Midbrain (tissue), 1 donor: ENCODE results near the gene FLT3.
A peak's percentile ranks its signal among the peaks of the same experiment; 100 is the strongest.
"Not testable (repeated sequence)": the region's sequence is repeated elsewhere in the genome, so short reads cannot be mapped to it uniquely, and the experiment has no call there.

Experiments used
- DNase-seq: peaks from one replicate; lab custom pipeline; 2025; lab: John Stamatoyannopoulos, UW

Gene FLT3

GRCh38 chr13:28100150-28101121 is at the start of gene FLT3:
Gene FLT3, minus strand, starts transcription at chr13:28100576. Its CDS starts 66 bp downstream, at chr13:28100510.
- DNase-seq = no peak

- DNase-seq = no peak
These were observed 47.1 kb upstream of the FLT3 start for GRCh38 chr13:28147495-28147894.

DNA sequence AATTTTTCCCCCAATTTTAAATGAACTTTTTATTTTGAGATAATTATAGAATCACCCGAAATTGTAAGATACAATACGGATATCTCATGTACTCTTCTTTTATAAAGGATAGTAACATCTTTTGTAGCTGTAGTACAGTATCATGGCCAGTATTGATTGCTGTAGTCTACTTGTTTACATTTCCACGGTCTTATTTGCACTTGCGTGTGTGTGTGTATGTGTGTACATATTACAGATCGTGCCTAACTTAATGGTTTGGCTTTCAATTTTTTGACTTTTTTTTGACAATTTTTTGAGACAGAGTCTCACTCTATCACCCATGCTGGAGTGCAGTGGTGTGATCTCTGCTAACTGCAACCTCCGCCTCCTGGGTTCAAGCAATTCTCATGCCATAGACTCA is 44.7 kb upstream of the FLT3 start:
- no peak for DNase-seq

- DNase-seq = not testable (repeated sequence)
These were observed 41.2 kb upstream of the FLT3 start for GRCh38 chr13:28141542-28141941.

DNA sequence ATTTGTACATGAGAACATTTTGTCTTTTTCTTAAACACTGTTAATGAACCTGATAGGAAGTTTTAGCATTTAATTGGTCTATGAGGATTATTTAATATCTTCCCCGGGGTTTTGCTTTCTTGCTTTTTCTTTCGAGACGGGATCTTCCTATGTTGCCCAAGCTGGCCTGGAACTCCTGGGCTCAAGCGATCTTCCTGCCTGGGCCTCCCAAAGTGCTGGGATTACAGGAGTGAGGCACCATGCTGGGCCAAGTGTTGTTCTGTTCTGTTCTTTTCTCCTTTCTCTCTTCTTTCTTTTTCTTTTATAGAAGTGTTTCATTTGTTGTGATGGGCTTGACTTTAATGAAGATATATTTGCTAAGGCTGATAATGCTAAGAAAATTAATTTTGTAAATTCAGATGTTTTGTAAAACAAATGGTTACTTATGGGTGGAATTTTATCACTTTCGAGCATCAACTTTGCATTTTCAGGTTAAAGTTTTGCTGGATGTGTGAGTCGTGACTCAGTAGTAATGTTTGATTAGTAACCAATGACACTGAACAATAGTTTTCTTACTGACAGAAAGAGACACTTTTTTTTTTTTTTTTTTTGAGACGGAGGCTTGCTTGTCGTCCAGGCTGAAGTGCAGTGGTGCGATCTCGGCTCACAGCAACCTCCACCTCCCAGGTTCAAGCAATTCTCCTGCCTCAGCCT is 40.2 kb upstream of the FLT3 start:
- no peak for DNase-seq

- DNase-seq = peak; percentile 62
These were observed 38.5 kb upstream of the FLT3 start for GRCh38 chr13:28138756-28139470.

DNA sequence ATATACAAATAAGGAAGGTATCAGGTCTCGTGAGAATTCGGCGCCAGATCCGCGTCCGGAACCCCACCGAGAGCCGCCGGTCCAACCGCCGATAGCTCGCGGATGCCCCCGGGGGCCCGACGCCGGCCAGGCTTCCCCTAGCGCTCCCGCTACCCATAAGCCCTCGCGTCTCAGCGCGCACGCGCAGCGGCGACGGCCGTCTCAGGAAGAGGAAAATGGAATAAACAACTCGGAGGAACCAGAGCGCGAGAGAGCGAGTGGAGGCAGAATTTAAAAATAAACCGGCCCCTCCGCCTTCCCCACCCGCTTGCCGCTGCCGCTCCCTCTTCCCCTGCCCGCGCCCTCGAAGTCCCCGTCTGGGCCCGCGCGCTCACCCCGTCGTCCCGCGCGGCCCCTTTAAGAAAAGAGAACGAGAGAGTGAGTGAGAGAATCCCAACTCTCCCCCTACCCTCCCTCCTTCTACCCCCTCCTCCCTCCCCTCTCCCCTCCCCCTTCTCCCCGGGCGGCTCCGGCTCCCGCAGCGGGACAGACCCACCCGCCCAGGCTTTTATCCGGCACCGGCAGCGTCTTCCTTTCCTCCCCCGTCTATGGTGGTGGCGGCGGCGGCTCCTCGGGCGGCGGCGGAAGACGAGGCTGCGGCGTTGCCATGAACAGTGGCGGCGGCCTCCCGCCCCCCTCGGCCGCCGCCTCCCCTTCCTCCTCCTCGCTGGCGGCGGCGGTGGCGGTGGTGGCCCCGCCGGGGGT is 37.8 kb upstream of the FLT3 start, which contains the start of gene PAN3:
TSS of gene PAN3 (plus strand) at position 534 of the 744 bp plus-strand sequence. CDS start at position 647, 113 bp downstream.
- DNase-seq = peak; percentile 92

DNA sequence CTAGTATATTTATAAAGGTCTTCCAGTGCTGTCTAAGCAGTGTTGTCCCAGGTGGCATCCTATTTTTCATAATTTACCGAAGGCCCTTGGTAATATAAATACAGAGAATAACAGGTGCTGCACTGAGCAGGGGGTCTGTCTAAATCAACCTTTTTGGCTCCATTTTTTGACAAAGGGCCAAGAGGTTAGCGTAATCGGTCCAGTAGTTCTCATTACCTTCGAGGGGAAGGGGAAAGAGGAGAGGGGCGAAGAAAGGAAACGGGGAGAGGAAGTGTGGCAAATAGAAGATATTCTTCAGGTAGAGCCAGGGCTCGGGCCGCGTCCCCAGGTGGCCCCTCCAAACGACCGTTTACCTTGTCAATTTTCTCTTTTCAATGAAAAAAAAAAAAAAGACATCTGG is 37.2 kb upstream of the FLT3 start:
- peak; percentile 40 for DNase-seq

DNA sequence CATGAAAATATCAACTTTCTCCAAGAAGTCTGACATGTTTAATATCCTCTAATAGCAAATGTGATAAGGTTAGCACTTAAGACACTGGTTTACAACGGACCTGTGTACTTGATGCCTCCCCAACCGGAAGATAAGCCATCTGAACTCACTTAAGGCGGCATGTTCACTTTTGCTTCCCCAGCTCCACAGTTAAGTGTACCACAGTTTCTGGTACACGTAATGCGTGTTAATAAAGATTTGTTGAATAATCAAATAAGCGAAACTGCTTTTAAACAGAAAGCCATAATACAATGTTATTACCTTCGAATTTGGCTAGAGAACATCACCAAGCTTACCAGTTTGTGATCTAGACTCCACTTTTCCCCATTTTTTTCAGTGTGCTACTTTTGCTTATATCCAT is 36.5 kb upstream of the FLT3 start:
- no peak for DNase-seq

GRCh38 chr13:28131646-28132045 is 31.3 kb upstream of the FLT3 start:
- DNase-seq = no peak

DNA sequence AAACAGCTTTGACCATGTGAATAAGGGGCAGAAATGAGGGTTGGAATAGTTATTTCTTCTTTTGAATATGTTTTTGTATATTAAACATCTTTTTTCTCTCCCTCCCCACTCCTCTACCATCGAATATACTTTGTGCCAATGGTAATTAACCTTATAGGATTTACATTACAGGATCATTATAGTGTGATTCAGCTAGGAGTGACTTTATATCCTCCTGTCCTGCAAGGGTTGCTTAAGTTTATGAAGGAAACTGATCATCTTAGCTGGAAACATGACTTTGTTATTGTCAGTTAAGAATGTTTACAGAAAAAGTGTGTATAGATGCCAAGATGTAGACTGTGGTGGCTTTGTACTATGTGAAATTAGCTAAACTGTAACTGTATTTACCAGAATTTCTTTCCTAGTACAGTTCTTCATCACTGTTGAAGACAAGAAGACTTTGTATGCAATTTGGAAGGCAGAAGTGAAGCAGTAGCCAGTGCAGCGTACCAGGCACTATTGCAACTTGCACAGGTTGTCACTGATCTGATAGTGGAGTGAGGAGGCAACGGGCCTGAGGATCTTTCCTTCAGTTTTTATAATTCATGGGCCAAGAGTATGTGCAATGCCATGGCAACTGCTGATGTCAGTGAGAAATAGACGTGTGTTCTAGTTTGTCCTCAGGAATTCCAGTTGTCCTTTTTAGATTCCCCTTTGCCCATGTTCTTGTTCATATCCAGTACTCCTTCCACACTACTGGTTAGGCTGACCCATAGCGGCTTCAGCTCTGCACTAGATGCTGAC is 29.7 kb upstream of the FLT3 start:
- no peak for DNase-seq

- DNase-seq = no peak
These were observed 28.6 kb upstream of the FLT3 start for GRCh38 chr13:28128926-28129325.

- no peak for DNase-seq
These were observed 27.7 kb upstream of the FLT3 start for GRCh38 chr13:28128030-28128429.

DNA sequence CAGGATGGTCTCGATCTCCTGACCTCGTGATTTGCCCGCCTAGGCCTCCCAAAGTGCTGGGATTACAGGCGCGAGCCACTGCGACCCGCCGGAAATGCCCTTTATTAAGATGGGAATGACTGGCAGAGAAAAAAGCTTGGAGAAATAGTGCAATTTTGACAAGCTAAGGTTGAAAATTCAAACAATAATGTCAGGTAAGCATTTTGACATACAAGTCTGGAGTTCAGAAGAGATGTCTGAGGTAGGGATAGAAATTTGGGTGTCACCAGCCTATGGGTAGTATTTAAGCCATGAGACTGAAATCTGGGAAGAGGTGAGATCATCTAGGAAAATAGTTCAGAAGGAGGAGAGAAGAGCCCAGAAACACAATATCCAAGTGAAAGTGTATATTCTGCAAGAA is 20.8 kb upstream of the FLT3 start:
- DNase-seq = no peak

- DNase-seq = no peak
These were observed 19.9 kb upstream of the FLT3 start for GRCh38 chr13:28120317-28120716.

DNA sequence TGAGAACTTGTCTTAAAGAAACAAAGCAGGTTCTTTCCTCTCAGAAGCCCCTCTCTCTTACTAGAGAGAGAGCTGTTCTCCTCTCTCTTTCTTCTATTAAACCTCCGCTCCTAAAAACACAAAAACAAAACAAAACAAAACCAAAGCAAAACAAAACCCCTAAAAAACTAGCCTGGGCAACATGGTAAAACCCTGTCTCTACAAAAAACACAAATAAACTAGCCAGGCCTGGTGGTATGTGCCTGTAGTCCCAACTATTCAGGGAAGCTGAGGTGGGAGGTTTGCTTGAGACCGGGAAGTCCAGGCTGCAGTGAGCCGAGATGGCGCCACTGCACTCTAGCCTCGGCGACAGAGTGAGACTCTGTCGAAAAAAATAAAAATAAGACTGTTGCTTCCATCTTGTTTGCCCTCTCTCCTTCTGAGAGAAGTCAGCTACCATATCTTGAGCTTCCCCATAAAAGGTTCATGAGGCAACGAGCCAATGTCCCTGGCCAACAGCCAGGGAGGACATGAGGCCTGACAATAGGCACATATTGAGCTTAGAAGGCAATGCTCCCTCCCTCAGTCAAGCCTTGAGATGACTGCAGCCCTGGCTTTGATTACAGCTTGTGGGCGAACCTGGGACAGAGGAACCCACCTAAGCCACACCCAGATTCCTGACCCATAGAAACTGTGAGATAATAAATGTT is 17.5 kb upstream of the FLT3 start:
- no peak for DNase-seq

GRCh38 chr13:28116736-28117135 is 16.4 kb upstream of the FLT3 start:
- no peak for DNase-seq

GRCh38 chr13:28110414-28110813 is 10.0 kb upstream of the FLT3 start:
- DNase-seq = no peak

DNA sequence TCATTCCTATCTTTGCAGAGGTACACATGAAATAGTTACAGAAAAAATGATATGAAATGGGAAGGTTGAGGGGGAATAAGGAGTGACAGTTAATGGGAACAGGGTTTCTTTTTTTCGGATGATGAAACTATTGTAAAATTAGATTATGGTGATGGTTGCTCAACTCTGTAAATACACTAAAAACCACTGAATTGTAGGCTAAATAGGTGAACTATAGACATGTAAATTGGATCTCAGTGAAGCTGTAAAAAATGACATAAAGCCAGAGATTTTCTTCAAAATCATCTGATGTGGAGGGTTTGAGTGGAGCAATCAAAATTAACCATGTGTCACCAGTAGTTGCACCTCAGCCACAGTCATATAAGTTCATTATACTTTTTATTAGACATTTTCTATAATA is 6.6 kb upstream of the FLT3 start:
- DNase-seq = no peak

- DNase-seq = not testable (repeated sequence)
These were observed 1.5 kb upstream of the FLT3 start for GRCh38 chr13:28101886-28102285.
